ENCODE measurements around the gene CLEC12A. TPM values are rescaled to one million over a fixed set of nuclear protein-coding genes. Genes with fewer than 3 reads are reported as not detected.

Gene CLEC12A
- total RNA-seq, 1 donor from 2014 or later: not detected

DNA sequence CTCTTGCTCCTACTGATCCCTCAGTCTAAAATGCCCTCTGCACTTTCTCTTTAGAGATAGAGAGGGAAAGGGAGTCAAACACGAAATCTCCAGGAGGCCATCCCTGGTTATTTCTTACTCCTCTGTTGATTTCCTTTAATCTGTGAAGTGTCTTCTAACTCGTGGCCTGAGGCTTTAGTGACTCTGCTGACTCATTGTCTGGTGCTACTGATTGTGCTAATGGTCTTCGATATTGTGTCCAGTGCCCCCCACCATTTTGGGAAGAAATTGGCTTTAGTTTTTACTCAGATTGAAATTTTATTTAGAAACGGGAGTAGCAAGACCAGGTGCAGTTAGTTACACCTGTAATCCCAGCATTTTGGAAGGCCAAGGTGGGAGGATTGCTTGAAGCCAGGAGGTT, 60.1 kb downstream of the CLEC12A start:
- peak; percentile 89 for DNase-seq (ENCODE audit: extremely low read depth, low read depth, low spot score)

DNA sequence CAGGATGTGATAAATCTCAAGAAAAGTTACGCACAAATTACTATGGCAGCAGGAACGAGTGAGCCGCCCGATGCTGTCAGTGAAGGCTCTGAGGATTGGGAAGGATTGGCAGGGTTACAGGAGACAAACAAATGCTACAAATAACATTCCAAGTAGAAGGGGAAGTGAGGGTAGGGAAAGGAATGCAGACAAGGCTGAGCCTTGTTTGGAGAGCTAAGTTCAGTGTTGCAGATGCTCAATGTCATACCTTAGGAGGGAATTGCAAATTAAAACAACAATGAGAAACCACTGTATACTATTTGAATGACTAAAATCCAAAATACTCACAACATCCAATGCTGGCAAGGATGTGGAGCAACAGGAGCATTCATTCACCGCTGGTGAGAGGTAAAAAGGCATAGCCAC, 60.6 kb downstream of the CLEC12A start:
- DNase-seq (ENCODE audit: extremely low read depth, low read depth, low spot score): peak; percentile 100

DNA sequence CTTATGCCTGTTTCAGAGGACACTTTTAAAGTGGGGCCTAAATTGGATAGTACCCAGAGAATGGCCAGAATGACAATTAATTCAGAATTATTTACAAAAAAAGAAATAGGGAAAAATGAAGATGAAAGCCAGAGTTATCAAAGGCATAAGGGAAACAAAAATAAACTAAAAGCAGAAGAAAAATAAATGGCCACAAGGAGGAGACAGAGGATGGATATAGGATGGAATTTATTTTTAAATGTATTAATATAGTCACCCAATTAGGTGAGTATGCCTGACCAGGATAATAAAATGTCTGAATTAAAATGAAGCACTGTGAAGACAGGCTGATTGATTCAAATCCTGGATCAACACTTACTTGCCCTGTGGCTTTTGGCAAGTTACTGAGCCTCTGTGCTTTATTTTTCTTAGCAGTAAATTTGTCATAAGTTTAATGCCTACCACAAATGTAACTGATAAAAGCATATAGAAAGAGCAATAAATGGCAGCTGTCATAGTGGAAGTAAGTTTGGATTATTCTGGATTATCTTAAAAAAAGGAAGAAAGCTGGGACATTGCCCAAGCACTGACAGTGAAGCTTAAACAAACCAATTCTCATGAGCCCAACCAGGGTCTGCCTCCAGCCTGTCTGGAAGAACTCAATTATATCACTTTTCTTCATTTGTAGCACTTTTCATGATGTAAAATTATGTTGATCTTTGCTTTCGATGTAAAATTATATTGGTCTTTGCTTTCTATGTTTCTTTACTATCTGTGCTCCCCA, 62.8 kb downstream of the CLEC12A start:
- no peak for DNase-seq (ENCODE audit: extremely low read depth, low read depth, low spot score)

Other genes starting within 250 kb of the CLEC12A start
- gene CLECL1, start 238.3 kb upstream of the CLEC12A start, total RNA-seq: not detected in 2 replicates
- gene CD69, start 210.5 kb upstream of the CLEC12A start, total RNA-seq: 16.9 and 32.5 TPM in 2 replicates
- not detected in 2 replicates for gene KLRF1, start 143.9 kb upstream of the CLEC12A start, total RNA-seq
- 31.2 and 51.1 TPM in 2 replicates for gene CLEC2B, start 102.1 kb upstream of the CLEC12A start, total RNA-seq
- gene KLRF2, start 89.9 kb upstream of the CLEC12A start, total RNA-seq: not detected in 2 replicates
- gene CLEC2A, start 39.0 kb upstream of the CLEC12A start, total RNA-seq: not detected in 2 replicates
- 0.18 TPM in 1 of 2 replicates, not detected in the other for gene CLEC1B, start 27.7 kb downstream of the CLEC12A start, total RNA-seq
- gene CLEC12B, start 39.2 kb downstream of the CLEC12A start, total RNA-seq: not detected in 2 replicates
- not detected in 2 replicates for gene CLEC9A, start 59.3 kb downstream of the CLEC12A start, total RNA-seq
- 12.8 and 20.0 TPM in 2 replicates for gene CLEC1A, start 127.6 kb downstream of the CLEC12A start, total RNA-seq
- gene CLEC7A, start 158.8 kb downstream of the CLEC12A start, total RNA-seq: 0.15 and 0.41 TPM in 2 replicates
- 0.64 TPM in 1 of 2 replicates, not detected in the other for gene OLR1, start 200.7 kb downstream of the CLEC12A start, total RNA-seq
- gene TMEM52B, start 207.6 kb downstream of the CLEC12A start, total RNA-seq: not detected in 2 replicates
- 55.5 TPM in 2 replicates for gene GABARAPL1, start 241.5 kb downstream of the CLEC12A start, total RNA-seq